ENCODE measurements around the gene P2RY1. TPM values are rescaled to one million over a fixed set of nuclear protein-coding genes. Genes with fewer than 3 reads are reported as not detected.

The P2RY1 gene
- total RNA-seq, 3 donors from 2014 or later (not counting 1 experiment from before 2014, with no cell fraction given): 1.0 to 2.0 (median 1.4) TPM

- intact Hi-C loops (cut with micrococcal nuclease): no loop called here
- Histone ChIP-seq H3K9me3 (ENCODE audit: control insufficient read depth, insufficient read depth, low read length) (no peaks in the 10 kb centered on the region), H3K4me1 (ENCODE audit: control insufficient read depth, insufficient read depth, low read length) (no peaks in the 10 kb centered on the region), H3K27ac (ENCODE audit: low read length) (no peak overlapping the region), H3K4me3 (ENCODE audit: low read length) (no peak overlapping the region), H3K36me3 (ENCODE audit: control insufficient read depth, insufficient read depth, low read length) (no peaks in the 10 kb centered on the region), H3K27me3 (ENCODE audit: control insufficient read depth, insufficient read depth, low read length) (no peaks in the 10 kb centered on the region)
- Mint-ChIP-seq H3K4me1 (peaks cover 0 to 4% of the 10 kb centered on the region in 2 donors), H3K27ac (no peak overlapping the region), H3K36me3 (no peaks in the 10 kb centered on the region), H3K27me3 (ENCODE audit: low read depth in 2 of 2) (no peaks in the 10 kb centered on the region), H3K4me3 (no peak overlapping the region), H3K9me3 (peaks cover 3% of the 10 kb centered on the region in 2 donors)
- TF ChIP-seq, protein P1, sequence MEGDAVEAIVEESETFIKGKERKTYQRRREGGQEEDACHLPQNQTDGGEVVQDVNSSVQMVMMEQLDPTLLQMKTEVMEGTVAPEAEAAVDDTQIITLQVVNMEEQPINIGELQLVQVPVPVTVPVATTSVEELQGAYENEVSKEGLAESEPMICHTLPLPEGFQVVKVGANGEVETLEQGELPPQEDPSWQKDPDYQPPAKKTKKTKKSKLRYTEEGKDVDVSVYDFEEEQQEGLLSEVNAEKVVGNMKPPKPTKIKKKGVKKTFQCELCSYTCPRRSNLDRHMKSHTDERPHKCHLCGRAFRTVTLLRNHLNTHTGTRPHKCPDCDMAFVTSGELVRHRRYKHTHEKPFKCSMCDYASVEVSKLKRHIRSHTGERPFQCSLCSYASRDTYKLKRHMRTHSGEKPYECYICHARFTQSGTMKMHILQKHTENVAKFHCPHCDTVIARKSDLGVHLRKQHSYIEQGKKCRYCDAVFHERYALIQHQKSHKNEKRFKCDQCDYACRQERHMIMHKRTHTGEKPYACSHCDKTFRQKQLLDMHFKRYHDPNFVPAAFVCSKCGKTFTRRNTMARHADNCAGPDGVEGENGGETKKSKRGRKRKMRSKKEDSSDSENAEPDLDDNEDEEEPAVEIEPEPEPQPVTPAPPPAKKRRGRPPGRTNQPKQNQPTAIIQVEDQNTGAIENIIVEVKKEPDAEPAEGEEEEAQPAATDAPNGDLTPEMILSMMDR (IDR thresholded peaks at IDR 0.05): no peak
- no CpG with 5 or more reads among the region's 2 CpGs for WGBS (ENCODE audit: insufficient coverage)
- DNase-seq: no peak
- no peak for ATAC-seq
Measured at GRCh38 chr3:152793969-152794368, 41.0 kb upstream of the P2RY1 start.

DNA sequence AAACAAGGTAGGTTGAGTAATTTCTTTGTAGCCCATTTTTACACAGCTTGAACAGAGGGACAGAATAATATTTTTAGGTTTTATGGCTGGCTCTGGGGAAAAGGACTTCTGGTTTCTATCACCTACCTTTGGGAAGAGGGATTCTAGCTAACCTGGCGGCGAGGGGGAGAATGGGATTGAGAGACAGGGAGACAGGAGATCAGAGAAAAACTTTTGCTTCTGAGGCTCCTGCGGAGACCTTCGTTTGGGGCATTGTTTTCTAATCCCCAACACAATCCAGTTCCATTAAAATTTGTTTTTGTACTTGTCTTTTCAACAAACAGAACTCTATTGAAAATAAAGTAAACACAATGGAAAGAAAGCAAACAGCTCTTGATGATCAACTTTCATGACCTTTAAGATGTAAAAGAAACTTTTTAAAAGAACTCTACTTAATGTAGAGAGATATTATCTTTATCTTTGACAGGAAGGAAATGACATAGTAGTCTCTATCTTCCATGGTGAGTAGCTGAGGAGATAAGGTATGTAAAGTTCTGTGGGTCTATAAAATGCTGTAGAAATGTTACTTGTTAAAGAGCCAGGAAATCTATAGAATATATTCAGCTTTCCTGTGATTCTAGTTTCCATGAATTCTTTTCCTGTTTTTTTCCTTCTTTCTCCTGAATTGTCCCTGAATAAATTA, 37.0 kb upstream of the P2RY1 start:
- intact Hi-C loops (cut with micrococcal nuclease): no loop called here
- Mint-ChIP-seq H3K36me3 (no peaks in the 10 kb centered on the region), H3K4me1 (peaks cover 0 to 4% of the 10 kb centered on the region in 2 donors), H3K27me3 (ENCODE audit: low read depth in 2 of 2) (no peaks in the 10 kb centered on the region), H3K27ac (no peak overlapping the region), H3K4me3 (no peak overlapping the region), H3K9me3 (peaks cover 3 to 4% of the 10 kb centered on the region in 2 donors)
- Histone ChIP-seq H3K4me3 (ENCODE audit: low read length) (no peak overlapping the region), H3K9me3 (ENCODE audit: control insufficient read depth, insufficient read depth, low read length) (no peaks in the 10 kb centered on the region), H3K27ac (ENCODE audit: low read length) (no peak overlapping the region), H3K4me1 (ENCODE audit: control insufficient read depth, insufficient read depth, low read length) (no peaks in the 10 kb centered on the region), H3K36me3 (ENCODE audit: control insufficient read depth, insufficient read depth, low read length) (no peaks in the 10 kb centered on the region), H3K27me3 (ENCODE audit: control insufficient read depth, insufficient read depth, low read length) (no peaks in the 10 kb centered on the region)
- TF ChIP-seq, protein P1 (IDR thresholded peaks at IDR 0.05): no peak
- 81% methylated on average over 4 of the region's 4 CpGs for WGBS (ENCODE audit: insufficient coverage)
- ATAC-seq: no peak
- DNase-seq: no peak

DNA sequence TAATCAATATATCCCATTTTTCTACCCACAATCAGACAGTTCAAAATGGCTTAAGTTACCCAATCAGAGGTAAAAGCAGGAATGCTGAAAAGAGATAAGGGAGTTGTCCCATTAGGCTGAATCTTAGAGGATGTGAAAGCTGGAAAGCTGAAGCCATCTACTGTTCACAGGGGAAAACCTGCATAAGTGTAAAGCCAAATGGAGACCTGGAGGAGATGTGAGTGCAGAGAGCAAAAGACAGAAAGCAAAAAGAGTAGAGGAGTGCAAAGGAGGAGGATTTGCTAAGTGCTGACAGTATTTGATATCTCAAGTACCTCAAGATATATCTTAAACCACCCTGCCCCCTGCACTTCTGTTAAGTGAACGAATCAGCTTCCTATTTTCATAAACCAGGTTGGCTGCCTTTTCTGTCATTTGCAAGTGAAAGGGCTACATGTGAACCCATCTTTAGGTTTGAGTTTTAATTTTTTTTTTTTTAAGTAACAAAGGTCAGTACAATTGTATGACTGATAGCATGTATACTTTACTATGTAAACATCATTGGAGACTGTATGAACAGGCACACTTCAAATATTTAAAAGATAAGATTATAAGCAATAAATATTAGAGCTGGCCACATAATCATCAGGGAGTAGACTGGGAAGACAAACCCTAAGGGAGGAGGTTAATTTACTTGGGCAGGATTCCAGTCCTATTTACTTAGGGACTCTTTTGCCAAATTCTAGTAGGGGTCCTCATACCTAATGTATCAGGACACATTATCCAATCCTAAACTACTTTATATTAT, 22.8 kb upstream of the P2RY1 start:
- TF ChIP-seq, protein P1 (IDR thresholded peaks at IDR 0.05): no peak
- Mint-ChIP-seq H3K9me3 (peaks cover 0 to 2% of the 10 kb centered on the region in 2 donors), H3K27ac (no peak overlapping the region), H3K4me1 (no peaks in the 10 kb centered on the region), H3K36me3 (no peaks in the 10 kb centered on the region), H3K27me3 (ENCODE audit: low read depth in 2 of 2) (peaks cover 0 to 6% of the 10 kb centered on the region in 2 donors), H3K4me3 (no peak overlapping the region)
- Histone ChIP-seq H3K4me1 (ENCODE audit: control insufficient read depth, insufficient read depth, low read length) (no peaks in the 10 kb centered on the region), H3K4me3 (ENCODE audit: low read length) (no peak overlapping the region), H3K9me3 (ENCODE audit: control insufficient read depth, insufficient read depth, low read length) (no peaks in the 10 kb centered on the region), H3K27ac (ENCODE audit: low read length) (no peak overlapping the region), H3K27me3 (ENCODE audit: control insufficient read depth, insufficient read depth, low read length) (no peaks in the 10 kb centered on the region), H3K36me3 (ENCODE audit: control insufficient read depth, insufficient read depth, low read length) (no peaks in the 10 kb centered on the region)
- ATAC-seq (no peak), DNase-seq (no peak)
- intact Hi-C loops (cut with micrococcal nuclease): no loop called here
- WGBS (ENCODE audit: insufficient coverage): 50% methylated on average over 1 of the region's 1 CpG
